Stomach (tissue), 9 donors: ENCODE data around the gene KLB. TPM values are rescaled to one million over a fixed set of nuclear protein-coding genes. Genes with fewer than 3 reads are reported as not detected.

Experiments
- DNase-seq, 2 donors: peaks; one replicate each; pipeline versions ENCODE4 v3.0.0 to v3.0.0-alpha.2; 2013 to 2019
- H3K27ac ChIP-seq, 5 donors: fragments of 200-600 bp in 4 of 5; sonication (generic) in 4 of 5; one replicate each; pipeline ENCODE4 v1.5.1; 2013 to 2019; ENCODE audit warnings: mild to moderate bottlenecking in 1 of 5, moderate library complexity in 1 of 5
- H3K27me3 ChIP-seq, 3 donors: fragments of 200-600 bp; sonication (generic); one replicate each; pipeline ENCODE4 v1.5.1; 2017 to 2019; ENCODE audit warnings: mixed run types in 1 of 3
- H3K36me3 ChIP-seq, 4 donors: fragments of 200-600 bp; sonication (generic); 1 replicate in 3 of 4; 2 replicates in 1 of 4; pipeline ENCODE4 v1.5.1; 2016 to 2019
- H3K4me1 ChIP-seq, 4 donors: fragments of 200-600 bp; sonication (generic); one replicate each; pipeline ENCODE4 v1.5.1; 2016 to 2019
- H3K4me3 ChIP-seq, 4 donors: fragments of 200-600 bp; sonication (generic) in 3 of 4; one replicate each; pipeline ENCODE4 v1.5.1; 2016 to 2019; ENCODE audit warnings: mild to moderate bottlenecking in 1 of 4
- H3K9me3 ChIP-seq, 4 donors: fragments of 200-600 bp; sonication (generic); one replicate each; pipeline ENCODE4 v1.5.1; 2016 to 2019
- EP300 ChIP-seq: sonication (generic); formaldehyde crosslinking; IDR thresholded peaks from one replicate; pipeline ENCODE4 v1.6.1; 2017; ENCODE audit warnings: antibody characterized with exemption
- POLR2A ChIP-seq, 4 donors: fragments of 450-650 bp; IDR thresholded peaks; one replicate each; pipeline ENCODE4 v1.6.1; 2016; ENCODE audit warnings: antibody characterized with exemption in 4 of 4, control low read depth in 2 of 4, mild to moderate bottlenecking in 1 of 4, moderate library complexity in 1 of 4
- POLR2AphosphoS5 ChIP-seq, 3 donors: sonication (generic); formaldehyde crosslinking; IDR thresholded peaks; one replicate each; pipeline ENCODE4 v1.6.1; 2016; ENCODE audit warnings: antibody characterized with exemption in 3 of 3
- WGBS, 5 donors: extraction: QIAGEN DNeasy Blood & Tissue Kit in 3 of 5; methylation state at CpG; one replicate each; pipeline versions ENCODE4 v1.1.5 to v1.1.7; 2013 to 2018; 5-methylcytosine and 5-hydroxymethylcytosine counted together
- intact Hi-C: fragments of 100-400 bp; cut with DNase I; formaldehyde crosslinking; loops from one replicate; pipeline ENCODE4 v1.15.1; 2023; ENCODE audit warnings: low total_unique reads
- polyA plus RNA-seq, 3 donors: library from polyadenylated mRNA; stranded (reverse); fragments of 200-250 nt; gene quantifications; one replicate each; pipeline ENCODE4 v1.2.3, GENCODE V29; 2013
- total RNA-seq, 5 donors: library from RNA; depleted of rRNA; stranded (reverse); fragments of >200 nt; gene quantifications; one replicate each; pipeline versions ENCODE4 v1.1.0 to v1.2.3, GENCODE V29; 2014 to 2016
- TF ChIP-seq, protein P1 (sequence below), 7 experiments: fragments of 450-650 bp in 4 of 7; fragments of 200-600 bp in 3 of 7; sonication (generic) in 3 of 7; IDR thresholded peaks; one replicate each; pipeline ENCODE4 v1.5.1; 2016 to 2019; ENCODE audit warnings: antibody characterized with exemption in 7 of 7, control low read depth in 2 of 7, mild to moderate bottlenecking in 1 of 7
- donor health status: healthy with polysubstance abuse.
- donor health status: Bipolar disorder and iron deficiency.
- donor health status: healthy.

The KLB gene
- total and polyA plus RNA-seq, 8 donors: 0.06 to 0.61 (median 0.14) TPM; not detected in 4

DNA sequence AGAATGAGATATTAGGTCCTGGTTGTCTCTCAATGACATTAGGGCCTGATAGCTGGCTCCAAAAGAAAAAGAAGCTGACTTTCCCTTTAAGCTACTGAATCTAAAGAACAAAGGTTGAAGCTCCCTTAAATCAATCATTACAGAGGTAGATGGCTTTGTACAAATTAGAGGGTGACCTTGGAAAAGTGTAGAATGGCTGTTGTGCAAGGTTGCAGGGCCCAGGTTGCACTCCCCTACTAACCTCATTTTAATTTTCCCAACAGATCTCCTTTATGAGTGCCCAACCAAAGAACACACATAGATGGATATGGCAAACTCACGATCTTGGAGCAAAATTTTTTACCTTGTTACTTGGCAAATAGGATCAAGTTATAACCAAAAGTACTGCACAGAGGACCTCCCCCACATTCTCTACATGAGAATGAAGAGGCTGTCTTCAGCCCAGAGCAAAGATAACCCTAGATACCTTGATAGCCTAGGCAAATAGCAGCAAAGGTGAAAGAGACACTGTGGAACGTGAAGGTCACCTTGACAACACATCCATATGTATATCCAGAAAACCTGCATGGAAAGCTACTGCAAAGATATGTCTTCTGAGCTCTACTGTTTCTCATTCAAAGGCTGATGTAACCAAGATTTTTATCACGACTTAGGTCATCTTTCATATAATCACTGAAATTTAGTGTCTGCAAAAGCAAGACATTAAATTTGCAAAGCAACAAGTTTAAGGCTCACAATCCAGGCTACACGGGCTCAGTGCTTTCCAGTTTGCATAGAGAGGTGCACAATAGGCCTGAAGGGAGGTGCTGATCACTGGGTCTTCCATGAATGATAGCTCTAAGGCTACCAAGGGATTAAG, 23.0 kb downstream of the KLB start:
- 64 to 74% (median 69%) methylated on average over 4 of the region's 4 CpGs for WGBS, 5 donors
- TF ChIP-seq POLR2AphosphoS5 (IDR thresholded peaks at IDR 0.05) (no peak), EP300 (no peak), POLR2A (IDR thresholded peaks at IDR 0.05) (no peak)
- TF ChIP-seq, protein P1, sequence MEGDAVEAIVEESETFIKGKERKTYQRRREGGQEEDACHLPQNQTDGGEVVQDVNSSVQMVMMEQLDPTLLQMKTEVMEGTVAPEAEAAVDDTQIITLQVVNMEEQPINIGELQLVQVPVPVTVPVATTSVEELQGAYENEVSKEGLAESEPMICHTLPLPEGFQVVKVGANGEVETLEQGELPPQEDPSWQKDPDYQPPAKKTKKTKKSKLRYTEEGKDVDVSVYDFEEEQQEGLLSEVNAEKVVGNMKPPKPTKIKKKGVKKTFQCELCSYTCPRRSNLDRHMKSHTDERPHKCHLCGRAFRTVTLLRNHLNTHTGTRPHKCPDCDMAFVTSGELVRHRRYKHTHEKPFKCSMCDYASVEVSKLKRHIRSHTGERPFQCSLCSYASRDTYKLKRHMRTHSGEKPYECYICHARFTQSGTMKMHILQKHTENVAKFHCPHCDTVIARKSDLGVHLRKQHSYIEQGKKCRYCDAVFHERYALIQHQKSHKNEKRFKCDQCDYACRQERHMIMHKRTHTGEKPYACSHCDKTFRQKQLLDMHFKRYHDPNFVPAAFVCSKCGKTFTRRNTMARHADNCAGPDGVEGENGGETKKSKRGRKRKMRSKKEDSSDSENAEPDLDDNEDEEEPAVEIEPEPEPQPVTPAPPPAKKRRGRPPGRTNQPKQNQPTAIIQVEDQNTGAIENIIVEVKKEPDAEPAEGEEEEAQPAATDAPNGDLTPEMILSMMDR (IDR thresholded peaks at IDR 0.05): no peak
- DNase-seq: no peak

DNA sequence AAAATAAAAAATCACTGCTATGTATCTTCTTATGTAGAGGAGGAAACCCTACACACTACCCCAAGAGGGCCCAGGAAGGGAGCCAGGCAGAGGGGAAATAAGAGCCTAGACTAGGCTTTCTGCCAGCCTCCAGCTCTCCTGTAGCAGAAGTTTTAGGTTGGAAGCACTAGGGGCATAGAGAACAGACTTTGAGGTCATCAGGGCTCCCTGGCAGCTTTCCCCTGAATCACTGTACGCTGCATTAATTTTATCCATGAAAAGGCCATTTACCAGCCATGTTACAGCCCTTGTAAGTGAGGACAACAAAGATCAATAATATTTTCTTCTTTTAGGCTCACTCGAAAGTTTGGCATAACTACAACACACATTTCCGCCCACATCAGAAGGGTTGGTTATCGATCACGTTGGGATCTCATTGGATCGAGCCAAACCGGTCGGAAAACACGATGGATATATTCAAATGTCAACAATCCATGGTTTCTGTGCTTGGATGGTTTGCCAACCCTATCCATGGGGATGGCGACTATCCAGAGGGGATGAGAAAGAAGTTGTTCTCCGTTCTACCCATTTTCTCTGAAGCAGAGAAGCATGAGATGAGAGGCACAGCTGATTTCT, 27.3 kb downstream of the KLB start:
- Histone ChIP-seq H3K27me3 (no peaks in the 10 kb centered on the region), H3K4me3 (no peak overlapping the region), H3K4me1 (no peaks in the 10 kb centered on the region), H3K27ac (no peak overlapping the region), H3K36me3 (no peaks in the 10 kb centered on the region), H3K9me3 (no peaks in the 10 kb centered on the region)
- TF ChIP-seq POLR2AphosphoS5 (IDR thresholded peaks at IDR 0.05) (no peak), POLR2A (IDR thresholded peaks at IDR 0.05) (no peak), EP300 (no peak)
- TF ChIP-seq, protein P1 (IDR thresholded peaks at IDR 0.05): no peak
- no peak for DNase-seq
- WGBS, 5 donors: 85 to 93% (median 92%) methylated on average over 11 of the region's 11 CpGs
- intact Hi-C loops: no loop called here

More for the DNA sequence above, 23.0 kb downstream of the KLB start:
- Histone ChIP-seq H3K9me3 (no peaks in the 10 kb centered on the region), H3K36me3 (no peaks in the 10 kb centered on the region), H3K27ac (no peak overlapping the region), H3K27me3 (no peaks in the 10 kb centered on the region), H3K4me3 (no peak overlapping the region), H3K4me1 (no peaks in the 10 kb centered on the region)
- intact Hi-C loops: no loop called here

DNA sequence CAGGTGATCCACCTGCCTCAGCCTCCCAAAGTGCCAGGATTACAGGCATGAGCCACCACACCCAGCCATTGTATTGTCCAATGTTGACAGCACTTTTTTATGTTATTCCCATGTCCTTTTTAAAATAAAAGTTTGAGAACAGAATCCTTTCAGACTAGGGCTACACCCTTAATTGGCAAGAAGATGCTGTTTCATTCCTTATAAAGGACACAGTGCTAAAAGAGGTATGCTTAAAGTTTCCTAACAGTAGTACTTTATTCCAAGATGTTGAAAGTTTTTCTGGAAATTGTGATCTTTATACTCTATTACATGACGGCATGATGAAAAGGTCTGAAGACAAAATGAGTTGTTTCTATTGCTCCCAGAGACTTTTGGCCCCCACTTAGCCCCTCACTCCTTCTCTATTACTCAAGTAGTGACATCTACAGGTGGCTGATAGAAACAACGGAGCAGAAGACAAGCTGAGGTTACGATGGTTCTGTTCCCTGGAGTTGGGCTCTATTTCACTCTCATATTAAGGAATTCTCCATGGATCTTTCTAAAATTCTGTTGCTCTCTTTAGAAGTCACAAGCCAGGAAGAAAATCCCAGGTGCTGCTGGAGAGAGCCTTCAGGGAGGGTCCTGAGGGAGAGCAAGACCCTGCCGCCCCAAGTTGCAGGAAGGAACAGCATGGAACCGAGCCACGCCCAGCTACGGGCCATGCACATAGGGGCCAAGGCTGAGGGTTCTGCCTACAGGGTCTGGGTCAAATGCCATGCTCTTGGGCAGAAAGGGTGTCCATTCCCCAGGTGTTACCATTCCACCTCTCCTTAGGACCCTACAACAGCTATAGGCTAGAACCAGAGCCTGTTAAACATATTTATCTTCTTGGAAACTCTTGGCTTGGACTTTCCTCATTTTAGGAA, 29.2 kb downstream of the KLB start:
- Histone ChIP-seq H3K4me3 (no peak overlapping the region), H3K27me3 (no peaks in the 10 kb centered on the region), H3K36me3 (no peaks in the 10 kb centered on the region), H3K9me3 (no peaks in the 10 kb centered on the region), H3K27ac (no peak overlapping the region), H3K4me1 (no peaks in the 10 kb centered on the region)
- intact Hi-C loops: no loop called here
- no peak for TF ChIP-seq EP300
- TF ChIP-seq POLR2A (IDR thresholded peaks at IDR 0.05): no peak
- no peak for TF ChIP-seq POLR2AphosphoS5 (IDR thresholded peaks at IDR 0.05)
- TF ChIP-seq, protein P1 (IDR thresholded peaks at IDR 0.05): no peak
- no peak for DNase-seq
- 61 to 65% (median 64%) methylated on average over 7 of the region's 7 CpGs for WGBS, 5 donors

DNA sequence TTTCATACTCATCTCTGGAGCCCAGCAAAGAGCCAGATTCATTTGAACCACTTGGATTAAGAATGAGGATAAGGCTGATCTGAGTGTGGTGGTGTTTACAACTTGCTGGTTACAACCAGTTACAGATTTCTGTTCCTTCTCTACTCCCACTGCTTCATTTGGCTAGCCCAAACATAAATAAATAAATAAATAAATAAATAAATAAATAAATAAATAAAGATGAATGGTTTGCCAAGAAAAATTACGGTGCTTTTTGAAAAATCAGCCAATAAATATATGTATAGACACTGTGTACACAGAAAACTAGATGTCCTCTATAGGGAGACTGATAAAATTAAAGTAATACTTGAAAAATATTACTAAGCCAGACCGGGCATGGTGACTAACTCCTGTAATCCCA, 34.9 kb downstream of the KLB start:
- TF ChIP-seq, protein P1 (IDR thresholded peaks at IDR 0.05): no peak
- TF ChIP-seq POLR2AphosphoS5 (IDR thresholded peaks at IDR 0.05): no peak
- no peak for TF ChIP-seq POLR2A (IDR thresholded peaks at IDR 0.05)
- TF ChIP-seq EP300: no peak
- intact Hi-C loops: no loop called here
- peaks cover 0 to 4% (median 3%) of the 10 kb centered on the region in 4 donors for H3K4me1 ChIP-seq
- WGBS, 5 donors: 60 to 78% (median 70%) methylated on average over 2 of the region's 2 CpGs
- H3K4me3 ChIP-seq: no peak overlapping the region
- H3K27ac ChIP-seq: no peak overlapping the region
- no peak for DNase-seq
- H3K36me3 ChIP-seq: no peaks in the 10 kb centered on the region
- no peaks in the 10 kb centered on the region for H3K27me3 ChIP-seq
- no peaks in the 10 kb centered on the region for H3K9me3 ChIP-seq
